HepG2 (cell line): ENCODE measurements around the gene CYP4F2. TPM values are rescaled to one million over a fixed set of nuclear protein-coding genes. Genes with fewer than 3 reads are reported as not detected.

Experiments used
- ATAC-seq: fragments of 200-7000 bp; cut with Tn5 transposase; 3 replicates; pipeline ENCODE4 v1.9.1; 2020; ENCODE audit warnings: mild to moderate bottlenecking, moderate library complexity
- BruUV-seq: library from RNA; stranded (reverse); fragments of 400-500 nt; replicated peaks from 2 replicates; lab custom pipeline; 2021; lab: Mats Ljungman, UMichigan
- CTCF ChIA-PET: fragments of 300-600 bp; formaldehyde crosslinking; extraction: SDS; loops from one replicate; lab custom pipeline; 2021; ENCODE audit warnings: low total read pairs, inconsistent platforms, low intra/inter-chr PET ratio; lab: Yijun Ruan, JAX
- POLR2A ChIA-PET: fragments of 350-600 bp; sonication (Branson Sonifier 250); formaldehyde crosslinking; loops from one replicate; lab custom pipeline; 2020; ENCODE audit warnings: antibody characterized with exemption, inconsistent platforms; lab: Yijun Ruan, JAX
- DNase-seq: peaks from one replicate; pipeline ENCODE4 v3.0.0-alpha.2; 2015; ENCODE audit warnings: low spot score
- FAIRE-seq: peaks from 3 replicates; lab custom pipeline; 2011; peaks lifted over from hg19 to GRCh38; lab: Jason Lieb, UNC
- H2AFZ ChIP-seq: one replicate; pipeline ENCODE4 v1.6.1; 2011; ENCODE audit warnings: low read length, inconsistent platforms
- H3K27ac ChIP-seq: fragments of 300-600 bp; 3 replicates; pipeline ENCODE4 v1.8.0; 2011; ENCODE audit warnings: mixed run types, mild to moderate bottlenecking, mixed read lengths, low read length, inconsistent platforms; ENCODE audit not compliant: insufficient read depth; ENCODE audit errors: extremely low read length
- H3K27me3 ChIP-seq, 2 experiments: fragments of 200-600 bp in 1 of 2; 2 replicates in 1 of 2; 3 replicates in 1 of 2; pipeline versions ENCODE4 v1.6.0 to v1.8.0; 2011; ENCODE audit warnings: low read length in 2 of 2, mild to moderate bottlenecking in 2 of 2, moderate library complexity in 2 of 2, inconsistent platforms in 1 of 2; ENCODE audit not compliant: insufficient read depth in 2 of 2, control insufficient read depth in 1 of 2
- H3K36me3 ChIP-seq, 2 experiments: fragments of 200-600 bp in 1 of 2; replicated peaks in 1 of 2; 2 replicates in 1 of 2; 3 replicates in 1 of 2; pipeline versions ENCODE4 v1.5.1 to v1.8.0; 2011; ENCODE audit warnings: low read length in 2 of 2, inconsistent platforms in 1 of 2; ENCODE audit not compliant: insufficient read depth in 2 of 2, control insufficient read depth in 1 of 2
- H3K4me1 ChIP-seq: 2 replicates; pipeline ENCODE4 v1.5.1; 2012; ENCODE audit warnings: low read length, inconsistent platforms; ENCODE audit not compliant: insufficient read depth
- H3K4me2 ChIP-seq: 2 replicates; pipeline ENCODE4 v1.6.0; 2011; ENCODE audit warnings: low read depth, low read length, inconsistent platforms
- H3K4me3 ChIP-seq, 3 experiments: fragments of 200-600 bp in 1 of 3; sonication (generic), shearing (Covaris generic) in 1 of 3; replicated peaks in 1 of 3; 2 replicates each; pipeline ENCODE4 v1.5.1; 2011 to 2016; ENCODE audit warnings: low read length in 3 of 3, inconsistent platforms in 2 of 3, low read depth in 2 of 3, mild to moderate bottlenecking in 2 of 3, control low read depth in 1 of 3, mixed read lengths in 1 of 3; ENCODE audit not compliant: insufficient read depth in 1 of 3
- H3K79me2 ChIP-seq: one replicate; pipeline ENCODE4 v1.6.1; 2011; ENCODE audit warnings: low read length, inconsistent platforms; ENCODE audit not compliant: insufficient read depth
- H3K9ac ChIP-seq: 2 replicates; pipeline ENCODE4 v1.6.0; 2011; ENCODE audit warnings: mild to moderate bottlenecking, low read depth, low read length, inconsistent platforms; ENCODE audit not compliant: insufficient read depth
- H3K9me3 ChIP-seq: 2 replicates; pipeline ENCODE4 v1.5.1; 2012; ENCODE audit warnings: mild to moderate bottlenecking, low read length
- H4K20me1 ChIP-seq: 2 replicates; pipeline ENCODE4 v1.6.0; 2011; ENCODE audit warnings: inconsistent platforms, mild to moderate bottlenecking, low read length, moderate library complexity; ENCODE audit not compliant: insufficient read depth
- CAMTA2 ChIP-seq: sonication (generic); formaldehyde crosslinking; IDR thresholded peaks from 2 replicates; pipeline ENCODE4 v1.4.0; 2020; ENCODE audit warnings: mild to moderate bottlenecking, missing genetic modification reagents, borderline replicate concordance
- CENPX ChIP-seq: sonication (generic); formaldehyde crosslinking; IDR thresholded peaks from 2 replicates; pipeline ENCODE4 v1.9.0; 2021; ENCODE audit warnings: mild to moderate bottlenecking, missing genetic modification reagents, moderate library complexity
- CREB3 ChIP-seq: sonication (generic); formaldehyde crosslinking; IDR thresholded peaks from 2 replicates; pipeline ENCODE4 v1.5.0; 2020; ENCODE audit warnings: missing genetic modification reagents
- EP300 ChIP-seq, 3 experiments: sonication (generic) in 1 of 3; formaldehyde crosslinking in 1 of 3; IDR thresholded peaks; 2 replicates each; pipeline versions ENCODE4 v1.5.1 to v1.6.1; 2011 to 2020; ENCODE audit warnings: low read depth in 2 of 3, low read length in 2 of 3, borderline replicate concordance in 1 of 3, improper control_type of control experiment in 1 of 3, mild to moderate bottlenecking in 1 of 3, missing genetic modification reagents in 1 of 3, moderate library complexity in 1 of 3
- KDM3A ChIP-seq: IDR thresholded peaks from 2 replicates; pipeline ENCODE4 v1.6.1; 2018; ENCODE audit warnings: low read depth, missing compliant biosample characterization
- NCOA5 ChIP-seq: sonication (generic); formaldehyde crosslinking; IDR thresholded peaks from 2 replicates; pipeline ENCODE4 v1.4.0; 2020; ENCODE audit warnings: missing genetic modification reagents
- SALL2 ChIP-seq: sonication (generic); formaldehyde crosslinking; IDR thresholded peaks from 2 replicates; pipeline ENCODE4 v1.8.1; 2023; ENCODE audit warnings: mild to moderate bottlenecking, missing genetic modification reagents, inconsistent platforms
- SRSF4 ChIP-seq: fragments of 200-400 bp; formaldehyde crosslinking; IDR thresholded peaks from one replicate; pipeline ENCODE4 v1.6.1; 2018; ENCODE audit warnings: mild to moderate bottlenecking, low read depth, low read length, moderate library complexity; ENCODE audit not compliant: poor library complexity, severe bottlenecking
- ZBTB21 ChIP-seq: sonication (generic); formaldehyde crosslinking; IDR thresholded peaks from 2 replicates; pipeline ENCODE4 v1.4.0; 2020; ENCODE audit warnings: missing genetic modification reagents
- ZBTB49 ChIP-seq: sonication (generic); formaldehyde crosslinking; IDR thresholded peaks from 2 replicates; pipeline ENCODE4 v1.4.0; 2020; ENCODE audit warnings: missing genetic modification reagents, borderline replicate concordance
- ZNF558 ChIP-seq: sonication (generic); formaldehyde crosslinking; IDR thresholded peaks from 2 replicates; pipeline ENCODE4 v1.9.0; 2022; ENCODE audit warnings: mild to moderate bottlenecking, missing genetic modification reagents, borderline replicate concordance
- ZNF580 ChIP-seq: IDR thresholded peaks from 2 replicates; pipeline ENCODE4 v1.6.1; 2016; ENCODE audit warnings: low read depth, borderline replicate concordance
- ZNF687 ChIP-seq: sonication (generic); formaldehyde crosslinking; IDR thresholded peaks from 2 replicates; pipeline ENCODE4 v1.5.1; 2020; ENCODE audit warnings: mild to moderate bottlenecking, missing genetic modification reagents, moderate library complexity
- ZNF766 ChIP-seq: sonication (generic); formaldehyde crosslinking; IDR thresholded peaks from 2 replicates; pipeline ENCODE4 v1.5.0; 2020; ENCODE audit warnings: missing genetic modification reagents, borderline replicate concordance
- WGBS: methylation state at CpG from one replicate; pipeline ENCODE4 v1.1.6; 2017; ENCODE audit warnings: low lambda C conversion rate; 5-methylcytosine and 5-hydroxymethylcytosine counted together
- in situ Hi-C: cut with HindIII; loops from 2 replicates; pipeline ENCODE4 v1.10.0; 2017; ENCODE audit warnings: low pct_unique_long_range_greater_than_20kb; ENCODE audit not compliant: extremely low pct_ligation_motif_present
- intact Hi-C: fragments of 100-400 bp; cut with micrococcal nuclease; formaldehyde crosslinking; loops from one replicate; pipeline ENCODE4 v1.10.0; 2022; ENCODE audit not compliant: unreplicated experiment
- polyA plus RNA-seq, 8 experiments: library from polyadenylated mRNA; depleted of rRNA in 3 of 8; stranded (reverse) in 7 of 8; unstranded in 1 of 8; fragments of >200 nt; fragmentation: Illumina TruSeq in 4 of 8; extraction: Trizol in 4 of 8; gene quantifications; 2 replicates each; pipeline versions ENCODE4 v1.2.1 to v1.2.3, GENCODE V29; 2011 to 2016; ENCODE audit warnings: low read depth in 4 of 8, missing spikeins in 1 of 8, mixed read lengths in 1 of 8; ENCODE audit not compliant: insufficient read depth in 1 of 8
- total RNA-seq, 5 experiments: library from RNA; depleted of rRNA; stranded (reverse); fragments of >200 nt; fragmentation: Illumina TruSeq; extraction: Trizol; gene quantifications; 2 replicates each; pipeline ENCODE4 v1.2.3, GENCODE V29; 2016; ENCODE audit warnings: low read depth in 1 of 5

Gene CYP4F2
- total and polyA plus RNA-seq, 2 of the 13 experiments (the other 11 are each of a cell fraction or from before 2014, with no cell fraction given), result 3.7 to 3.9 TPM

GRCh38 chr19:15866636-15867035 is 31.2 kb downstream of the CYP4F2 start (continued):
- TF ChIP-seq CENPX (CRISPR knock-in tag) (no peak), ZBTB21 (no peak), ZNF766 (CRISPR knock-in tag) (no peak), KDM3A (CRISPR knock-in tag) (no peak), CAMTA2 (CRISPR knock-in tag) (no peak), ZNF580 (no peak), ZBTB49 (CRISPR knock-in tag) (no peak), ZNF558 (CRISPR knock-in tag) (no peak)

GRCh38 chr19:15864824-15865223 is 33.0 kb downstream of the CYP4F2 start:
- WGBS, result 24% methylated on average over 5 of the region's 5 CpGs
- no peak overlapping the region for H2AFZ ChIP-seq
- ChIA-PET POLR2A (no interaction called here), CTCF (no interaction called here)
- no peak overlapping the region for H3K4me2 ChIP-seq
- in situ Hi-C loops, result no loop called here
- H3K27ac ChIP-seq, result no peak overlapping the region
- peaks cover 2% of the 10 kb centered on the region in 2 experiments; a peak in 2 of 5 replicates for H3K27me3 ChIP-seq
- DNase-seq, result no peak
- no peak overlapping the region for H3K4me3 ChIP-seq
- H3K4me1 ChIP-seq, result 0 out of 2 replicates have a peak, but pooled peaks cover 12% of the 10 kb centered on the region
- H3K9me3 ChIP-seq, result no peaks in the 10 kb centered on the region
- intact Hi-C loops, result no loop called here
- ATAC-seq, result no peak
- no TSS peak for BruUV-seq
- H3K79me2 ChIP-seq, result no peaks in the 10 kb centered on the region
- H3K36me3 ChIP-seq, result no peaks in the 10 kb centered on the region
- H3K9ac ChIP-seq, result no peak overlapping the region
- H4K20me1 ChIP-seq, result no peaks in the 10 kb centered on the region
- FAIRE-seq, result no peak
- TF ChIP-seq ZNF580, result no peak
- no peak for TF ChIP-seq ZNF687
- no peak for TF ChIP-seq NCOA5 (CRISPR knock-in tag)
- TF ChIP-seq SALL2 (CRISPR knock-in tag), result no peak
- no peak for TF ChIP-seq CREB3 (CRISPR knock-in tag)
- no peak for TF ChIP-seq EP300 (IDR thresholded peaks at IDR 0.05; ENCODE audit: low read depth in 2 of 2, low read length in 2 of 2)
- TF ChIP-seq EP300 (CRISPR knock-in tag; IDR thresholded peaks at IDR 0.05; ENCODE audit: borderline replicate concordance), result no peak
- TF ChIP-seq ZNF558 (CRISPR knock-in tag), result no peak
- no peak for TF ChIP-seq SRSF4
